HL-60 (cell line): Measurements from ENCODE around the gene ABHD17A.
"Not testable (repeated sequence)": the region's sequence is repeated elsewhere in the genome, so short reads cannot be mapped to it uniquely, and the experiment has no call there.

ENCODE experiments used
- DNase-seq, 2 experiments: peaks; one replicate each; pipeline ENCODE4 v3.0.0-alpha.2; 2010 to 2020; ENCODE audit warnings: low read depth in 1 of 2, low spot score in 1 of 2
- H3K27ac ChIP-seq: fragments of 250-450 bp; sonication (Bioruptor Pico); replicated peaks from 2 replicates; pipeline ENCODE4 v1.5.1; 2020; ENCODE audit warnings: mild to moderate bottlenecking, moderate library complexity
- H3K27me3 ChIP-seq: fragments of 250-450 bp; sonication (Bioruptor Pico); 2 replicates; pipeline ENCODE4 v1.5.1; 2021; ENCODE audit warnings: mild to moderate bottlenecking, moderate library complexity; ENCODE audit not compliant: insufficient read depth, poor library complexity, severe bottlenecking
- H3K4me3 ChIP-seq: replicated peaks from 2 replicates; pipeline ENCODE4 v1.5.1; 2011; ENCODE audit warnings: mild to moderate bottlenecking, control low read depth, low read length; ENCODE audit not compliant: insufficient read depth
- GABPA ChIP-seq: IDR thresholded peaks from 2 replicates; pipeline ENCODE4 v1.6.1; 2012; ENCODE audit warnings: low read depth
- POLR2AphosphoS5 ChIP-seq: IDR thresholded peaks from 2 replicates; pipeline ENCODE4 v1.6.1; 2012; ENCODE audit warnings: low read depth
- SPI1 ChIP-seq: IDR thresholded peaks from 2 replicates; pipeline ENCODE4 v1.6.1; 2012; ENCODE audit warnings: low read depth, mild to moderate bottlenecking, borderline replicate concordance
- long read RNA-seq: library from polyadenylated mRNA; unstranded; transcript quantifications from one replicate; pipeline ENCODE4 v2.0.0, GENCODE V29; 2020
- TF ChIP-seq, protein P1 (sequence below): IDR thresholded peaks from 2 replicates; pipeline ENCODE4 v1.6.1; 2012; ENCODE audit warnings: low read depth; ENCODE audit not compliant: insufficient replicate concordance
- TF ChIP-seq, protein P2 (sequence below): IDR thresholded peaks from one replicate; pipeline ENCODE4 v1.5.1; 2011; ENCODE audit warnings: low read length, control low read depth, inconsistent platforms; ENCODE audit not compliant: insufficient read depth

Gene ABHD17A
- long read RNA-seq, partial matches to known transcripts = 2 of 3 reads
- long read RNA-seq, other reads (novel, unspliced or antisense) = 0 of 3 reads

DNA sequence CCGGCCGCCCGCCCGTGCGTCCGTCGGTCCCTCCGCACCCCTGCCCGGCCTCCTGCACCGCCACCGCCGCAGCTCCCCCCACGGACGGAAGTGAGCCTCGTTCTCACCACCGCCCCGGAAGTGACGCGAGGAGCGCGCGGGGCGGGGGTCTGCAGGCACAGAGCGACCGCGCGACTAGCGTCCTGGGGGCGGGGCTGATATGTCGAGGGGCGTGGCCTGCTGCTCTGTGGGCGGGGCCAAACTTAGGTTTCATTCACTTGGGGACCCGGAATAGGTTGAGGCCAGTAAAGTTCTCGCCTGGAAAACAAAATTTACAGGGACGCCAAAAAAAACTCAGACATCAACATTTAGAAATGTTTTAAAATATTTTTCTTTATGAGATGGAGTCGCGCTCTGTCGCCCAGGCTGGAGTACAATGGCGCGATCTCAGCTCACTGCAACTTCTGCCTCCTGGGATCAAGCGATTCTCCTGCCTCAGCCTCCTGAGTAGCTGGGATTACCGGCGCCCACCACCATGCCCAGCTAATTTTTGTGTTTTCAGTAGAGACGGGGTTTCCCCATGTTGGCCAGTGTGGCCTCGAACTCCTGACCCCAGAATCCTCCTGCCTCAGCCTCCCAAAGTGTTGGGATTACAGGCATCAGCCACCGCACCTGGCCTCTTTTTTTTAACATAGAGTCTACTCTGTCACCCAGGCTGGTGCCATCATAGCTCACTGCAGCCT is at the start of gene ABHD17A:
ABHD17A (minus strand) TSS at position 99 of the 722 bp plus-strand sequence. CDS start 3,930 bp downstream, outside the sequence.
- not testable (repeated sequence) for H3K27me3 ChIP-seq
- Histone ChIP-seq H3K27ac (peak within 1 kb of the TSS; percentile 77), H3K4me3 (peak within 1 kb of the TSS; percentile 93)
- TF ChIP-seq SPI1 = peak; percentile 46; the same call in 1 of the 2 replicates
- peak; percentile 83 for TF ChIP-seq GABPA
- 0 out of 2 replicates have a peak, but pooled peaks have one; percentile 46 for TF ChIP-seq POLR2AphosphoS5
- DNase-seq = peak; percentile 92 to 94

DNA sequence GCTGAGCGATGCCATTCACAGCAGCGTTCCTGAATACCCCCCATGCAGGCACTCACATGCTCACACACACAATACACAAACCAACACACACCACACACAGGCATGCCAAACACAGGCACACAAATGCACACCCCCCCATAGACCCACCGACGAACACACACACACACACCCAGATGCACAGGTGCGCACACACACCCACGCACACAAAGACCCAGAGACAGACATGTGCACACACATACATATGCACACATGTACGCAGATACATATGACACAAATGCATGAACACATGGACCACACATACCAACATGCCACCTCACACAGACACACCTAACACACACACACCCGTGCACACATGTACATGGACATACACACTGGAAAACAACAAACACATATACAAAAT is 48.6 kb upstream of the ABHD17A start:
- no peak for DNase-seq
- TF ChIP-seq GABPA (no peak), POLR2AphosphoS5 (no peak), SPI1 (no peak)
- TF ChIP-seq, protein P1, sequence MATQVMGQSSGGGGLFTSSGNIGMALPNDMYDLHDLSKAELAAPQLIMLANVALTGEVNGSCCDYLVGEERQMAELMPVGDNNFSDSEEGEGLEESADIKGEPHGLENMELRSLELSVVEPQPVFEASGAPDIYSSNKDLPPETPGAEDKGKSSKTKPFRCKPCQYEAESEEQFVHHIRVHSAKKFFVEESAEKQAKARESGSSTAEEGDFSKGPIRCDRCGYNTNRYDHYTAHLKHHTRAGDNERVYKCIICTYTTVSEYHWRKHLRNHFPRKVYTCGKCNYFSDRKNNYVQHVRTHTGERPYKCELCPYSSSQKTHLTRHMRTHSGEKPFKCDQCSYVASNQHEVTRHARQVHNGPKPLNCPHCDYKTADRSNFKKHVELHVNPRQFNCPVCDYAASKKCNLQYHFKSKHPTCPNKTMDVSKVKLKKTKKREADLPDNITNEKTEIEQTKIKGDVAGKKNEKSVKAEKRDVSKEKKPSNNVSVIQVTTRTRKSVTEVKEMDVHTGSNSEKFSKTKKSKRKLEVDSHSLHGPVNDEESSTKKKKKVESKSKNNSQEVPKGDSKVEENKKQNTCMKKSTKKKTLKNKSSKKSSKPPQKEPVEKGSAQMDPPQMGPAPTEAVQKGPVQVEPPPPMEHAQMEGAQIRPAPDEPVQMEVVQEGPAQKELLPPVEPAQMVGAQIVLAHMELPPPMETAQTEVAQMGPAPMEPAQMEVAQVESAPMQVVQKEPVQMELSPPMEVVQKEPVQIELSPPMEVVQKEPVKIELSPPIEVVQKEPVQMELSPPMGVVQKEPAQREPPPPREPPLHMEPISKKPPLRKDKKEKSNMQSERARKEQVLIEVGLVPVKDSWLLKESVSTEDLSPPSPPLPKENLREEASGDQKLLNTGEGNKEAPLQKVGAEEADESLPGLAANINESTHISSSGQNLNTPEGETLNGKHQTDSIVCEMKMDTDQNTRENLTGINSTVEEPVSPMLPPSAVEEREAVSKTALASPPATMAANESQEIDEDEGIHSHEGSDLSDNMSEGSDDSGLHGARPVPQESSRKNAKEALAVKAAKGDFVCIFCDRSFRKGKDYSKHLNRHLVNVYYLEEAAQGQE = no peak
- TF ChIP-seq, protein P2, sequence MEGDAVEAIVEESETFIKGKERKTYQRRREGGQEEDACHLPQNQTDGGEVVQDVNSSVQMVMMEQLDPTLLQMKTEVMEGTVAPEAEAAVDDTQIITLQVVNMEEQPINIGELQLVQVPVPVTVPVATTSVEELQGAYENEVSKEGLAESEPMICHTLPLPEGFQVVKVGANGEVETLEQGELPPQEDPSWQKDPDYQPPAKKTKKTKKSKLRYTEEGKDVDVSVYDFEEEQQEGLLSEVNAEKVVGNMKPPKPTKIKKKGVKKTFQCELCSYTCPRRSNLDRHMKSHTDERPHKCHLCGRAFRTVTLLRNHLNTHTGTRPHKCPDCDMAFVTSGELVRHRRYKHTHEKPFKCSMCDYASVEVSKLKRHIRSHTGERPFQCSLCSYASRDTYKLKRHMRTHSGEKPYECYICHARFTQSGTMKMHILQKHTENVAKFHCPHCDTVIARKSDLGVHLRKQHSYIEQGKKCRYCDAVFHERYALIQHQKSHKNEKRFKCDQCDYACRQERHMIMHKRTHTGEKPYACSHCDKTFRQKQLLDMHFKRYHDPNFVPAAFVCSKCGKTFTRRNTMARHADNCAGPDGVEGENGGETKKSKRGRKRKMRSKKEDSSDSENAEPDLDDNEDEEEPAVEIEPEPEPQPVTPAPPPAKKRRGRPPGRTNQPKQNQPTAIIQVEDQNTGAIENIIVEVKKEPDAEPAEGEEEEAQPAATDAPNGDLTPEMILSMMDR = no peak

DNA sequence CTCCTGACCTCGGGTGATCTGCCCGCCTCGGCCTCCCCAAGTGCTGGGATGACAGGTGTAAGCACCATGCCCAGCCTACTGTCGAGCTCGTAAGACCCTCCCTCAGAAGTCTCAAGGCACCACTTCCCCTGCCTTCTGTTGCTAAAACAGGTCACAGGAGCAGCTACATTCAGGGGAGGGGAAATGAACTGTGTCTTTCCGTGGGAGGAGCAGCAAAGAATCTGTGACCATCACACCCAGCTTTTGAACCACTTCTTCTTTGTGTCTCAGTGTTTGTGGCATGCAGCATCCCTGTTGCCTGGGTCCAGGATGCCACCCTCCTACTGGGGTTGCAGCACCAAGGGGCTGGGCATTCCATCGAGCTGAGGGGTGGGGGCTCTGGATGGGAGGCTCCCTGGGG is 47.9 kb upstream of the ABHD17A start:
- Histone ChIP-seq H3K27ac (no peak overlapping the region), H3K4me3 (no peak overlapping the region), H3K27me3 (no peaks in the 10 kb centered on the region)
- peak in 1 of 2 experiments; percentile 14 for DNase-seq
- TF ChIP-seq, protein P1 = no peak
- TF ChIP-seq SPI1 = peak; percentile 9; the same call in 1 of the 2 replicates

More for the DNA sequence above, 48.6 kb upstream of the ABHD17A start:
- Histone ChIP-seq H3K27ac (no peak overlapping the region), H3K4me3 (no peak overlapping the region), H3K27me3 (no peaks in the 10 kb centered on the region)

DNA sequence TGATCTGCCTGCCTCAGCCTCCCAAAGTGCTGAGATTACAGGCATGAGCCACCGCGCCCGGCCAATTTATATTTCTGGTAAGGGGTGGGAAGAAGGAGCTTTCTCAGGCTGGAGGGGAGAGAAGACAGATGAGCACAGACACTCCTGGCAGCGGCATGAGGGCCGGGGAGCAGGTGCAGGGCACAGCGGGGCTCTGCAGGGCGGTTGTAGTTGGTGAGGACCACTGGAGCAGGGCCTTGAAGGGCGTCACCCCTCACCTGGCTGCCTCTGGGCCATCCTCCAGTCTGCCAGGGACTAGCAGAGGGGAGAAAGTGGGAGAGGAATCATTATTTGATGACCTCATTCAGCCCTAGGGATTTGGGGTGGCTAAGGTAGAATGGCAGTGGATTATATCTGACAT is 47.1 kb upstream of the ABHD17A start:
- H3K27ac ChIP-seq = no peak overlapping the region
- TF ChIP-seq GABPA (no peak), SPI1 (no peak), POLR2AphosphoS5 (no peak)
- TF ChIP-seq, protein P1 = no peak
- TF ChIP-seq, protein P2 = no peak
- DNase-seq = no peak
- no peak overlapping the region for H3K4me3 ChIP-seq
- H3K27me3 ChIP-seq = no peaks in the 10 kb centered on the region
